ENCODE measurements around the gene AXL.
A peak's percentile ranks its signal among the peaks of the same experiment; 100 is the strongest.

AXL gene

GRCh38 chr19:41238244-41238643, 19.2 kb downstream of the AXL start:
- no peak for DNase-seq

GRCh38 chr19:41239363-41239762, 20.3 kb downstream of the AXL start:
- no peak for DNase-seq

DNA sequence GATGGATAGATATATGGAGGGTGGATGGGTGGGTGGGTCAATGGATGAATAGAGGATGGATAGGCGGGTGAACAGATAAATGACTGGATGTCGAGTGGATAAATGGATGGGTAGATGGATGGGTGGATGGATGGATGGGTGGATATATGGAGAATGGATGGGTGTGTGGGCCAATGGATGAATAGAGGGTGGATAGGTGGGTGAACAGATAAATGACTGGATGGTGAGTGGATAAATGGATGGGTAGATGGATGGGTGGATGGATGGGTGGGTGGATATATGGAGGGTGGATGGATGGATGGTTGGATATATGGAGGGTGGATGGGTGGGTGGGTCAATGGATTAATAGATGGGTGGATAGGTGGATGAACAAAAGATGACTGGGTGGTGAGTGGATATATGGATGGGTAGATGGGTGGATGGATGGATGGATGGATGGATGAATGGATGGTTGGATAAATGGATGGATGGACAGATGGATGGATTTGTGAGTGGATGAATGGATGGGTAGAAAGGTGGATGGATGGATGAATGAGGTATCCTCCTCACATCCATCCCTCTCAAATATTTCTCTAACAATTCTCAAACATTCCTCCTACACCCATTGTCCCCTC, 21.0 kb downstream of the AXL start:
- no peak for DNase-seq

DNA sequence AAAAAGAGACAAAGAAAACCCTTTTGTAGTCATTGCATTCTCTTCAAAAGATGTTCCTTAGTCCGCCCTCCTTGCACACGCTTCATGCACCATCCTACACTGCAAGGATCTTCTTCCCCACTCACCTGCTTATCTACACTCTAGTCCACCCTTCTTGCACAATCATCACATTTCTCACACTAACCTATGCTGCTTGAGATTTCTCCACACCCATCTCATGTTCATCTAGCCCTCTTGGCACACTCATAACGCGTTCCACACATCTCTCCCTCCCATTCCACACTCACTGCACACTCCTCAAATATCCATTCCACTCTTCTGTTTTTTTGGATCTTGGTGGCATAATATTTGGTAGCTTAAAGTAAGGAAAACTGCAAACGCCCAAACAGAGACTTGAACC, 22.8 kb downstream of the AXL start:
- DNase-seq: no peak

GRCh38 chr19:41244117-41244516, 25.1 kb downstream of the AXL start:
- DNase-seq: no peak

DNA sequence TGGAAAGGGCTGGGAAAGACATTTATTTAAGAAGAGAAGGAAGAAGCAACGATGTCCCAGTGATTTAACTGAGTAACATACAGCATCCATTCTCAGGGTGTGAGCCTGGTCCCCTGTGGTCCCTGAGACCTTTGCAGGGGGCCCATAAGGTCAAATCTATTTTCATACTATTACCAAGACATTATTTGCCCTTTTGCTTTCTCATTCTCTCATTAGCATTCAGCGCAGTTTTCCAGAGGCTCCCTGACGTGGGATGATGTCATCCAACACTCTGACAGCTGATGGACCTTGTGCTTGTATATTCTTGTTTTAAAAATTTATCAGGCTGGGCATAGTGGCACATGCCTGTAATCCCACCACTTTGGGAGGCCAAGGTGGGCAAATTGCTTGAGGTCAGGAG, 26.8 kb downstream of the AXL start:
- no peak for DNase-seq

- no peak for DNase-seq
These were observed 29.9 kb downstream of the AXL start for GRCh38 chr19:41248895-41249294.

GRCh38 chr19:41249707-41250423, 30.8 kb downstream of the AXL start:
- DNase-seq: no peak

DNA sequence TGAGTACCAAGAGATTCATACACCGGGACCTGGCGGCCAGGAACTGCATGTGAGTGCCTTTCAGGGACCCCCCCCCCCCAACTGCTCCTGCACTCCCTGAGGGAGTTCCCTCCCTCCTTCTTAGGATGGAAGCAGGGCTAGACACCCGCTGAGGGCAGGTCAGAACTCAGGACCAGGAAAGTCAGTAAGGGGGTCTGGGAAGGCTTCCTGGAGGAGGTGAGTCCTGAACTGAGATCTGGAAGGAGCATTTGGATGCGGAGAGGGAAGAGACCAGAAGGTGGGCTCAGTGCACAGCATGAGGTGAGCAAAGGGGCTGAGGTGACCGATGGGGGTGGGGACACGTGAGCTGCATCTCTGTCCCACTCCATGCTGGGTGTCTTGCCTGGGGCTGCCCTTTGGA, 34.6 kb downstream of the AXL start:
- no peak for DNase-seq

DNA sequence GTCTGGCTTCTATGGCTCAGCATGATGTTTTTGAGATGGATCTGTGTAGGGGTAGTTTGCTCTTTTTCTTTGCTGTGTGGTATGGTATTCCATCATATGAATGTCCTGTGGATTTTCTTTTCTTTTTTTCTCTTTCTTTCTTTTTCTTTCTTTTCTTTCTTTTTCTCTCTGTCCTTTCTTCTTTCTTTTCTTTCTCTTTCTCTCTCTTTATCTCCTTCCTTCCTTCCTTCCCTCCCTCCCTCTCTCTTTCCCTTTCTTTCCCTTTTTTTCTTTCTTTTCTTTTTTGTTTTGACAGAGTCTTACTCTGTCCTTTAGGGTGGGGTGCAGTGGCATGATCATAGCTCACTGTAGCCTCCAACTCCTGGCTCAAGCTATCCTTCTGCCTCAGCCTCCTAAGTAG, 36.1 kb downstream of the AXL start:
- DNase-seq: no peak

- peak; percentile 15 for DNase-seq
These were observed 42.6 kb downstream of the AXL start for GRCh38 chr19:41261474-41262190.

GRCh38 chr19:41263042-41263849, 44.2 kb downstream of the AXL start:
- peak; percentile 89 for DNase-seq

- peak; percentile 100 for DNase-seq
These were observed 45.0 kb downstream of the AXL start, which contains the start of gene HNRNPUL1 for GRCh38 chr19:41263850-41264580. Gene HNRNPUL1, plus strand, starts transcription at chr19:41264372. Its CDS starts 132 bp downstream, at chr19:41264504.

GRCh38 chr19:41264581-41265394, 45.8 kb downstream of the AXL start:
- peak; percentile 33 for DNase-seq

GRCh38 chr19:41265395-41266153, 46.6 kb downstream of the AXL start:
- DNase-seq: no peak

DNA sequence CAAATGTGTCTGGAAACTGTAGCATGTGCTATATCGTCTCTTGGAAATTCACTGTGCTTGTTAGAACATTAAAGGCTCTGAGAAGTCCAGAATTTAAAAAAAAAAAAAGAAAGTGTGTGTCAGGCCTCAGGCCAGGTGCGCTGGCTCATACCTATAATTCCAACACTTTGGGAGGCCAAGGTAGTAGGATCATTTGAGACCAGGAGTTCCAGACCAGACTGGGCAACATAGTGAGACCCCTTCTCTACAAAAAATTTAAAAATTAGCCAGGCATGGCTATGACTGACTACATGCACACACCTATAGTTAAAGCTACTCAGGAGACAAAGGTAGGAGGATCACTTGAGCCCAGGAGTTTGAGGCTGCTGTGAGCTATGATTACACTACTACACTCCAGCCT, 50.0 kb downstream of the AXL start:
- no peak for DNase-seq

DNA sequence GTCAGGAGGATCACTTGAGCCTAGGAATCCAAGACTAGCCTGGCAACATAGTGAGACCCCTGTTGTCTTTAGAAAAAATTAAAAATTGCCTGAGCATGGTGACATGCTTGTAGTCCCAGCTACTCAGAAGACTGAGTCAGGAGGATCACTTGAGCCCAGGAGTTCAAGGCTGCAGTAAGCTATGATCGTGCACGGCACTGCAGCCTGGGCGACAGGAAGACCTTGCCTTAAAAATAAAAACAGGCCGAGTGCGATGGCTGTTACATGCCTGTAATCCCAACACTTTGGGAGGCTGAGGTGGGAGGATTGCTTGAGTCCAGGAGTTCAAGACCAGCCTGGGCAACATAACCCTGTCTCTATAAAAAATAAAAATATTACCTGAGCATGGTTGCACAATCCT, 50.5 kb downstream of the AXL start:
- DNase-seq: no peak

- no peak for DNase-seq
These were observed 54.1 kb downstream of the AXL start for GRCh38 chr19:41273076-41273475.

- no peak for DNase-seq
These were observed 55.8 kb downstream of the AXL start for GRCh38 chr19:41274802-41275201.

- no peak for DNase-seq
These were observed 57.2 kb downstream of the AXL start for GRCh38 chr19:41276231-41276630.

- DNase-seq: no peak
These were observed 59.5 kb downstream of the AXL start for GRCh38 chr19:41278478-41278877.

All from effector CD4-positive, alpha-beta T cell (primary cell).